GM19193 (cell line): Measurements from ENCODE around the gene DPP10.

Experiments used
- POLR2A ChIP-seq: IDR thresholded peaks from 4 replicates; pipeline ENCODE4 v1.6.1; 2011; ENCODE audit not compliant: insufficient read depth, insufficient read length; ENCODE audit errors: extremely low read depth

The DPP10 gene

GRCh38 chr2:115609978-115610377, 1167.5 kb downstream of the DPP10 start:
- TF ChIP-seq POLR2A, result no peak

GRCh38 chr2:115610888-115611287, 1168.4 kb downstream of the DPP10 start:
- no peak for TF ChIP-seq POLR2A

GRCh38 chr2:115624332-115624731, 1181.9 kb downstream of the DPP10 start:
- no peak for TF ChIP-seq POLR2A

GRCh38 chr2:115634578-115634977, 1192.1 kb downstream of the DPP10 start:
- TF ChIP-seq POLR2A, result no peak

- TF ChIP-seq POLR2A, result no peak
Measured at GRCh38 chr2:115635430-115635829, 1193.0 kb downstream of the DPP10 start.

- no peak for TF ChIP-seq POLR2A
Measured at GRCh38 chr2:115649731-115650130, 1207.3 kb downstream of the DPP10 start.

- TF ChIP-seq POLR2A, result no peak
Measured at GRCh38 chr2:115650827-115651226, 1208.4 kb downstream of the DPP10 start.

GRCh38 chr2:115652652-115653051, 1210.2 kb downstream of the DPP10 start:
- TF ChIP-seq POLR2A, result no peak

GRCh38 chr2:115654362-115654761, 1211.9 kb downstream of the DPP10 start:
- no peak for TF ChIP-seq POLR2A

GRCh38 chr2:115678129-115678528, 1235.7 kb downstream of the DPP10 start:
- no peak for TF ChIP-seq POLR2A

- no peak for TF ChIP-seq POLR2A
Measured at GRCh38 chr2:115684345-115684744, 1241.9 kb downstream of the DPP10 start.

- no peak for TF ChIP-seq POLR2A
Measured at GRCh38 chr2:115691409-115691808, 1249.0 kb downstream of the DPP10 start.

GRCh38 chr2:115694651-115695050, 1252.2 kb downstream of the DPP10 start:
- no peak for TF ChIP-seq POLR2A

GRCh38 chr2:115733190-115733775, 1290.8 kb downstream of the DPP10 start:
- TF ChIP-seq POLR2A, result no peak

- no peak for TF ChIP-seq POLR2A
Measured at GRCh38 chr2:115738111-115738510, 1295.7 kb downstream of the DPP10 start.

- TF ChIP-seq POLR2A, result no peak
Measured at GRCh38 chr2:115739574-115739973, 1297.1 kb downstream of the DPP10 start.

GRCh38 chr2:115746151-115746550, 1303.7 kb downstream of the DPP10 start:
- no peak for TF ChIP-seq POLR2A
